ENCODE results near the gene ZNF775. TPM values are rescaled to one million over a fixed set of nuclear protein-coding genes. Genes with fewer than 3 reads are reported as not detected.

The ZNF775 gene
- 3.4 TPM for total RNA-seq (2013)
- 1 to 10 TPM; 1.3 to 2.7 (median 1.4) TPM for polyA plus RNA-seq
- polyA minus RNA-seq: 4.6 and 7.8 TPM in 2 replicates
- total RNA-seq: 0.15 to 4.4 (median 0.93) reads per million in 11 experiments

GRCh38 chr7:150378853-150379440, at the start of gene ZNF775:
Gene ZNF775, plus strand, starts transcription at chr7:150379330. Its CDS starts 9,141 bp downstream, at chr7:150388471.
- Histone ChIP-seq H3K4me2 (replicated peaks; ENCODE audit: extremely low read depth, low read length, poor library complexity, severe bottlenecking) (peak within 1 kb of the TSS; percentile 97), H3K79me2 (ENCODE audit: insufficient read depth, low read length) (peaks cover 41% of the 10 kb centered on the region), H3K9me3 (replicated peaks in 1 of 2; ENCODE audit: control insufficient read depth in 1 of 2, insufficient read depth in 1 of 2, low read length in 2 of 2) (no peaks in the 10 kb centered on the region), H3K27ac (ENCODE audit: low read depth in 1 of 2, low read length in 2 of 2) (peak within 1 kb of the TSS; percentile 70 to 77), H2AFZ (ENCODE audit: insufficient read depth, low read depth, low read length, poor library complexity, severe bottlenecking) (peak within 1 kb of the TSS; percentile 95), H3K9ac (ENCODE audit: insufficient read depth, low read length, poor library complexity, severe bottlenecking) (peak within 1 kb of the TSS; percentile 84), H3K27me3 (ENCODE audit: control insufficient read depth in 2 of 2, insufficient read depth in 2 of 2, low read length in 2 of 2) (no peaks in the 10 kb centered on the region), H3K36me3 (replicated peaks in 1 of 2; ENCODE audit: control insufficient read depth in 1 of 2, insufficient read depth in 2 of 2, low read length in 2 of 2) (peaks cover 7% of the 10 kb centered on the region in 2 donors), H3K4me3 (replicated peaks in 1 of 3; ENCODE audit: low read depth in 2 of 3, low read length in 3 of 3) (peak within 1 kb of the TSS; percentile 83 to 96 (median 84)), H4K20me1 (ENCODE audit: insufficient read depth, low read length) (peaks cover 12% of the 10 kb centered on the region), H3K4me1 (ENCODE audit: control insufficient read depth in 1 of 2, insufficient read depth in 2 of 2, low read length in 2 of 2) (peaks cover 34 to 39% of the 10 kb centered on the region in 2 donors)
- Mint-ChIP-seq H3K9me3 (no peaks in the 10 kb centered on the region), H3K27ac (peak within 1 kb of the TSS; percentile 71 to 85 (median 79)), H3K36me3 (peaks cover 10 to 26% of the 10 kb centered on the region in 2 donors), H3K27me3 (ENCODE audit: low read depth in 3 of 3) (peaks cover 0 to 1% (median 0%) of the 10 kb centered on the region in 3 donors), H3K4me3 (peak within 1 kb of the TSS; percentile 90 to 93), H3K4me1 (peaks cover 45% of the 10 kb centered on the region)
- WGBS (ENCODE audit: insufficient coverage): under 1% methylated on average over 60 of the region's 60 CpGs
- no peak for TF ChIP-seq CTCF (IDR thresholded peaks at IDR 0.05)
- DNase-seq: peak; percentile 90 to 97 (median 91)
- intact Hi-C loops (cut with micrococcal nuclease): loop anchor here in 1 of 2 donors (1.0 to 10.0 kb wide), 2 partner anchors 9 to 706 kb away; partner anchors contain the start of genes AGAP3, FASTK and TMUB1

GRCh38 chr7:150329331-150330120, 49.6 kb upstream of the ZNF775 start:
- H3K27ac Mint-ChIP-seq: no peak overlapping the region
- Histone ChIP-seq H3K27me3 (ENCODE audit: control insufficient read depth in 2 of 2, insufficient read depth in 2 of 2, low read length in 2 of 2) (no peaks in the 10 kb centered on the region), H3K36me3 (replicated peaks in 1 of 2; ENCODE audit: control insufficient read depth in 1 of 2, insufficient read depth in 2 of 2, low read length in 2 of 2) (peaks cover 21 to 43% of the 10 kb centered on the region in 2 donors), H3K4me2 (replicated peaks; ENCODE audit: extremely low read depth, low read length, poor library complexity, severe bottlenecking) (no peak overlapping the region), H3K9me3 (replicated peaks in 1 of 2; ENCODE audit: control insufficient read depth in 1 of 2, insufficient read depth in 1 of 2, low read length in 2 of 2) (no peaks in the 10 kb centered on the region), H3K4me3 (replicated peaks in 1 of 3; ENCODE audit: low read depth in 2 of 3, low read length in 3 of 3) (no peak overlapping the region), H3K27ac (ENCODE audit: low read depth in 1 of 2, low read length in 2 of 2) (no peak overlapping the region), H3K4me1 (ENCODE audit: control insufficient read depth in 1 of 2, insufficient read depth in 2 of 2, low read length in 2 of 2) (peaks cover 16% of the 10 kb centered on the region in 2 donors), H4K20me1 (ENCODE audit: insufficient read depth, low read length) (no peaks in the 10 kb centered on the region), H2AFZ (ENCODE audit: insufficient read depth, low read depth, low read length, poor library complexity, severe bottlenecking) (no peak overlapping the region), H3K79me2 (ENCODE audit: insufficient read depth, low read length) (no peaks in the 10 kb centered on the region), H3K9ac (ENCODE audit: insufficient read depth, low read length, poor library complexity, severe bottlenecking) (no peak overlapping the region)
- WGBS (ENCODE audit: insufficient coverage): 95% methylated on average over 19 of the region's 22 CpGs
- no peak overlapping the region for H3K4me3 Mint-ChIP-seq
- peaks cover 18% of the 10 kb centered on the region for H3K4me1 Mint-ChIP-seq
- no peak for DNase-seq
- H3K36me3 Mint-ChIP-seq: peaks cover 43 to 53% of the 10 kb centered on the region in 2 donors
- intact Hi-C loops (cut with micrococcal nuclease): no loop called here
- no peaks in the 10 kb centered on the region for H3K27me3 Mint-ChIP-seq (ENCODE audit: low read depth in 3 of 3)
- no peak for TF ChIP-seq CTCF (IDR thresholded peaks at IDR 0.05)
- no peaks in the 10 kb centered on the region for H3K9me3 Mint-ChIP-seq
